Neural progenitor cell (in vitro differentiated cells): ENCODE results near the gene VAV3. TPM values are rescaled to one million over a fixed set of nuclear protein-coding genes. Genes with fewer than 3 reads are reported as not detected.

Experiments used
- DNase-seq: peaks from one replicate; pipeline ENCODE4 v3.0.0-alpha.2; 2016; ENCODE audit warnings: low spot score
- H2AFZ ChIP-seq: fragments of 200-600 bp; sonication (generic); replicated peaks from 2 replicates; pipeline ENCODE4 v1.6.1; 2016; ENCODE audit warnings: antibody characterized with exemption
- H3F3A ChIP-seq: fragments of 200-600 bp; sonication (generic); 2 replicates; pipeline ENCODE4 v1.6.1; 2016; ENCODE audit warnings: antibody characterized with exemption, low read depth
- H3K27ac ChIP-seq: fragments of 200-600 bp; sonication (generic); 2 replicates; pipeline ENCODE4 v1.5.1; 2016; ENCODE audit warnings: mild to moderate bottlenecking
- H3K27me3 ChIP-seq: fragments of 200-600 bp; sonication (generic); 2 replicates; pipeline ENCODE4 v1.6.1; 2016; ENCODE audit warnings: mild to moderate bottlenecking, moderate library complexity
- H3K36me3 ChIP-seq: fragments of 200-600 bp; sonication (generic); 2 replicates; pipeline ENCODE4 v1.5.1; 2016
- H3K4me1 ChIP-seq: fragments of 200-600 bp; sonication (generic); 2 replicates; pipeline ENCODE4 v1.6.1; 2016; ENCODE audit warnings: mixed run types
- H3K4me2 ChIP-seq: fragments of 200-600 bp; sonication (generic); 2 replicates; pipeline ENCODE4 v1.6.1; 2016
- H3K4me3 ChIP-seq: fragments of 200-600 bp; sonication (generic); 2 replicates; pipeline ENCODE4 v1.5.1; 2016
- H3K79me2 ChIP-seq: fragments of 200-600 bp; sonication (generic); 2 replicates; pipeline ENCODE4 v1.6.1; 2016; ENCODE audit warnings: low read depth
- H3K9ac ChIP-seq: fragments of 200-600 bp; sonication (generic); 2 replicates; pipeline ENCODE4 v1.6.1; 2016
- H3K9me3 ChIP-seq: fragments of 200-600 bp; sonication (generic); 2 replicates; pipeline ENCODE4 v1.5.1; 2016; ENCODE audit warnings: low read depth
- H4K20me1 ChIP-seq: fragments of 200-600 bp; sonication (generic); 2 replicates; pipeline ENCODE4 v1.6.1; 2016; ENCODE audit warnings: low read depth
- H3K27ac Mint-ChIP-seq: 3 replicates; pipeline ENCODE4 v1.8.0; 2021; ENCODE audit warnings: mixed read lengths
- H3K27me3 Mint-ChIP-seq: 2 replicates; pipeline ENCODE4 v1.8.0; 2022; ENCODE audit warnings: low read depth, mild to moderate bottlenecking, inconsistent platforms, moderate library complexity, mixed read lengths; ENCODE audit not compliant: insufficient read depth
- H3K36me3 Mint-ChIP-seq: 3 replicates; pipeline ENCODE4 v1.8.0; 2021; ENCODE audit warnings: mixed read lengths
- H3K4me1 Mint-ChIP-seq: 3 replicates; pipeline ENCODE4 v1.8.0; 2021; ENCODE audit warnings: mixed read lengths
- H3K4me3 Mint-ChIP-seq: 3 replicates; pipeline ENCODE4 v1.8.0; 2021; ENCODE audit warnings: mild to moderate bottlenecking, moderate library complexity, mixed read lengths
- H3K9me3 Mint-ChIP-seq: 3 replicates; pipeline ENCODE4 v1.8.0; 2020; ENCODE audit warnings: mixed read lengths
- CTCF ChIP-seq: fragments of 200-600 bp; sonication (generic); IDR thresholded peaks from 2 replicates; pipeline ENCODE4 v1.5.1; 2017; ENCODE audit warnings: antibody characterized with exemption, mild to moderate bottlenecking
- EZH2 ChIP-seq: fragments of 200-600 bp; sonication (generic); IDR thresholded peaks from 2 replicates; pipeline ENCODE4 v1.6.1; 2017; ENCODE audit warnings: antibody characterized with exemption, mild to moderate bottlenecking, moderate library complexity
- EZH2phosphoT487 ChIP-seq: fragments of 200-600 bp; sonication (generic); IDR thresholded peaks from 2 replicates; pipeline ENCODE4 v1.6.1; 2017; ENCODE audit warnings: antibody characterized with exemption
- total RNA-seq: library from RNA; depleted of rRNA; stranded (reverse); fragments of >200 nt; gene quantifications from 2 replicates; pipeline ENCODE4 v1.2.3, GENCODE V29; 2015; ENCODE audit warnings: low replicate concordance

Gene VAV3
- total RNA-seq, 1 donor from 2014 or later: 1.7 TPM

GRCh38 chr1:107570768-107571167, 394.2 kb downstream of the VAV3 start:
- Mint-ChIP-seq H3K4me3 (no peak overlapping the region), H3K4me1 (no peaks in the 10 kb centered on the region), H3K36me3 (no peaks in the 10 kb centered on the region), H3K27me3 (peaks cover 2% of the 10 kb centered on the region), H3K9me3 (no peaks in the 10 kb centered on the region), H3K27ac (no peak overlapping the region)
- no peaks in the 10 kb centered on the region for H3F3A ChIP-seq
- no peak overlapping the region for H3K27ac ChIP-seq
- no peak overlapping the region for H3K4me3 ChIP-seq
- no peak for DNase-seq
- H3K9ac ChIP-seq: no peak overlapping the region
- H3K9me3 ChIP-seq: no peaks in the 10 kb centered on the region
- H3K4me2 ChIP-seq: no peak overlapping the region
- H3K36me3 ChIP-seq: no peaks in the 10 kb centered on the region
- no peaks in the 10 kb centered on the region for H4K20me1 ChIP-seq
- no peak for TF ChIP-seq EZH2
- no peak for TF ChIP-seq CTCF
- TF ChIP-seq EZH2phosphoT487: no peak
- no peaks in the 10 kb centered on the region for H3K27me3 ChIP-seq
- no peaks in the 10 kb centered on the region for H3K4me1 ChIP-seq
- H3K79me2 ChIP-seq: no peaks in the 10 kb centered on the region
- no peak overlapping the region for H2AFZ ChIP-seq

GRCh38 chr1:107563441-107563840, 401.5 kb downstream of the VAV3 start:
- Mint-ChIP-seq H3K36me3 (no peaks in the 10 kb centered on the region), H3K27ac (no peak overlapping the region), H3K4me1 (no peaks in the 10 kb centered on the region), H3K9me3 (no peaks in the 10 kb centered on the region), H3K27me3 (peaks cover 2% of the 10 kb centered on the region), H3K4me3 (no peak overlapping the region)
- no peaks in the 10 kb centered on the region for H4K20me1 ChIP-seq
- peaks cover 6% of the 10 kb centered on the region for H3K4me1 ChIP-seq
- no peaks in the 10 kb centered on the region for H3K27me3 ChIP-seq
- no peak overlapping the region for H3K4me2 ChIP-seq
- no peak overlapping the region for H3K4me3 ChIP-seq
- H3K27ac ChIP-seq: no peak overlapping the region
- peak; percentile 48 for DNase-seq
- H3K9ac ChIP-seq: no peak overlapping the region
- H3K9me3 ChIP-seq: no peaks in the 10 kb centered on the region
- H3K36me3 ChIP-seq: no peaks in the 10 kb centered on the region
- no peak for TF ChIP-seq CTCF
- no peak for TF ChIP-seq EZH2
- TF ChIP-seq EZH2phosphoT487: no peak
- no peaks in the 10 kb centered on the region for H3F3A ChIP-seq
- H2AFZ ChIP-seq: no peak overlapping the region
- H3K79me2 ChIP-seq: no peaks in the 10 kb centered on the region

- Histone ChIP-seq H3K4me3 (no peak overlapping the region), H2AFZ (no peak overlapping the region), H4K20me1 (no peaks in the 10 kb centered on the region), H3K9ac (no peak overlapping the region), H3K4me2 (no peak overlapping the region), H3K27ac (no peak overlapping the region), H3K4me1 (peaks cover 6% of the 10 kb centered on the region), H3K9me3 (no peaks in the 10 kb centered on the region), H3K36me3 (no peaks in the 10 kb centered on the region), H3F3A (no peaks in the 10 kb centered on the region), H3K27me3 (no peaks in the 10 kb centered on the region), H3K79me2 (no peaks in the 10 kb centered on the region)
- Mint-ChIP-seq H3K4me3 (no peak overlapping the region), H3K4me1 (no peaks in the 10 kb centered on the region), H3K27ac (no peak overlapping the region), H3K9me3 (no peaks in the 10 kb centered on the region), H3K36me3 (no peaks in the 10 kb centered on the region), H3K27me3 (no peaks in the 10 kb centered on the region)
- no peak for TF ChIP-seq EZH2
- no peak for TF ChIP-seq EZH2phosphoT487
- TF ChIP-seq CTCF: no peak
- no peak for DNase-seq
Measured at GRCh38 chr1:107559881-107560280, 405.1 kb downstream of the VAV3 start.
